UCSD-AML1 (cell line): ENCODE measurements around the gene HDAC6.
"Not testable (repeated sequence)": the region's sequence is repeated elsewhere in the genome, so short reads cannot be mapped to it uniquely, and the experiment has no call there.

Source experiments
- DNase-seq: peaks from one replicate; lab custom pipeline; 2025; ENCODE audit not compliant: unreplicated experiment; lab: John Stamatoyannopoulos, UW

Gene HDAC6

DNA sequence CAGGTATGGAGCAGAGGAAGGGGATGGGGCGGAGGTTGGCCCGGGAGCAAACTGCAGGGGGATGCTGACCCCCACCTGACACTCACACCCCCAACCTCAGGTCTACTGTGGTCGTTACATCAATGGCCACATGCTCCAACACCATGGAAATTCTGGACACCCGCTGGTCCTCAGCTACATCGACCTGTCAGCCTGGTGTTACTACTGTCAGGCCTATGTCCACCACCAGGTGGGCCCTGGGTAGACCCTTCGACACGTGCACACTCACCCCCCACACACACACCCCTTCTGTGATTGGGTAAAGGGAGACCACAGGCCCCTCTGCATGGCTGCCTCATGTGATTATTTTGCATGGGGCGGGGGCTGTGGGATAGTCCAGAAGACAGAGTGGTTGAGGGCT lies 22.2 kb downstream of the HDAC6 start:
- no peak for DNase-seq

DNA sequence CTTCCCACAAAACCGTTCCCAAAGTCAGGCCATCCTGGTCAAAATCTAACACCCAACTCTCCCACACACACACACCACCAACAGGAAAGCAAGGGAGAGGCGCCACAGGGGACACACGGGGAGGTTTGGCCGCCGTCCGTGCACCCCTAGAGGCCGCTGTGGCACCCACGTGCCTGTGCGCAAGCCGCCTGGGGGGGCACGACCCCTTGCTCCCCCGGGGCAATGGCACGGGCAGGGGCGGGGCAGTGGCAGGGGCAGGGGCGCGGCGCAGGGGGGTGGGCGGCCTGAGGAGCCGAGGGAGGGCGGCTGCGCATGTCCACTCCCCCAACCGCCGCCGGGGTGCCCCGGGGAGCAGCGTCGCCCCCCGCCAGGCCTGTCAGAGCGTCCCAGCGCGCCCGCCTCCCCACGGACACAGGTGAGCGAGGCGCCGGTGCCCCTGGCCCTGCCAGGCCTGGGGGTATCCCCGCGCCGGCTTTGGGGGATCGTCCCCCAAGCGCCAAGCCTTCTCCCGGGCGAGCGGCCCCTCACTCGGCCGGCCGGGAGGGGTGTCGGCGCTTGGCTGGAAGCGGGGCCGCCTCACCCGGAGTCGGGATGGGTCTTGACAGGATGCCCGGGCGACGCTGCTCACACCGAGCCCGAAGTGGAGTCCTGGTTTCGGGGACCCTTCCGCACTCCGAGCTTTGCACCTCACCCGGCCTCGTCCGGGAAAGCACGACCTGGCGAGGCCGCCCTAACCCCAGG lies 24.4 kb downstream of the HDAC6 start, which contains the start of gene ERAS:
TSS of gene ERAS (plus strand) at position 379 of the 741 bp plus-strand sequence. CDS start 2,611 bp downstream, outside the sequence.
- no peak for DNase-seq

DNA sequence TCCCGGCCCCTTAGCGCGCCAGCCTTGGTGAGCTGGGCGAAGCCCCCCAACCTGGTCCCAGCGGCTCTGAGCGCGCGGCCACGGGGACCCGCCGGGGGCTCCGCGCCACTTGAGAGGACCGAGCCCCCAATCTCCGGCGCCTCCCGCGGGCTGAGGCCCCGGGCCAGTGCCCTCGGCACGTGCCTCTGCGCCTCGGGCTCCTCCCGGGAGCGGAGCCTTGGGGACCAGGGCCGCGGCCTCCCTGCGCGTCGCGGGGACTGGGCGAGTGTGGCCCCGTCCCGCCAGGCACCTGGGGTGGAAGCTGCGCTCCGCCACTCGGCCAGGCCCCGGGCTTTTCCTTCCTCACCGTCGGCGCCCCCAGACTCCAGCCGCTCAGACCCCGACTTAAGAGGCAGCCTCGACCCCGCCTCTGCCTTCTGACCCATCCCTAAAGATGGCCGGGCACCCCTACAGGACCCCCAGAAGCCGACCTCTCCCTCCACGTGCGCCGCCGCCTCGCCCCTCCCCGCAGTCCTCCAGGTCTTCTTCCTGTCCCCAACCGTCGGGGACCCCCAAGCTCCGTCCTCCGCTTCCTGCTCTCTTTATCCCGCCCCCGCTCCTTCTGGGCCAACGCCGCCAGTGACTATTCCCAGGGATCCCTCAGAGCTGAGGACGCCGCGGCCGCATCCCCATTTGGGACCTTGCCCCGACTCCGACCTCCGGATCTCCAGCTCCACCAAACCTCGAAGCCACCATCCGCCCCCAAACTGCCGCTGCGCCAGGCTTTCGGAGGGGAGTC lies 25.2 kb downstream of the HDAC6 start:
- DNase-seq: no peak

DNA sequence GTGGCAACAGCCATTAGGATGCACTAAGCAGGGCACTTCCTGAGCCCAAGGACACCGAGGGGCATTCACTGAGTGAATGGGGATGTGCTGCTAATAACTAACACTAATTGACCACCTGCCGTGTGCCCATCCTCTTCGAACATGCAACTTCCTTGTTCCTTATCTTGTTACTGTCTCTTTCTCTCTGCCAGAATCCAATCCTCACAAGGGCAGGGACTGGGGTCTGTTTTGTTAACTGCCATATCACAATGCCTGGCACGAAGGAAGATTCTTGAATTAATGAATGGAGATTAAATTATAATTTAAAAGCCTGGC lies 25.7 kb downstream of the HDAC6 start:
- no peak for DNase-seq

DNA sequence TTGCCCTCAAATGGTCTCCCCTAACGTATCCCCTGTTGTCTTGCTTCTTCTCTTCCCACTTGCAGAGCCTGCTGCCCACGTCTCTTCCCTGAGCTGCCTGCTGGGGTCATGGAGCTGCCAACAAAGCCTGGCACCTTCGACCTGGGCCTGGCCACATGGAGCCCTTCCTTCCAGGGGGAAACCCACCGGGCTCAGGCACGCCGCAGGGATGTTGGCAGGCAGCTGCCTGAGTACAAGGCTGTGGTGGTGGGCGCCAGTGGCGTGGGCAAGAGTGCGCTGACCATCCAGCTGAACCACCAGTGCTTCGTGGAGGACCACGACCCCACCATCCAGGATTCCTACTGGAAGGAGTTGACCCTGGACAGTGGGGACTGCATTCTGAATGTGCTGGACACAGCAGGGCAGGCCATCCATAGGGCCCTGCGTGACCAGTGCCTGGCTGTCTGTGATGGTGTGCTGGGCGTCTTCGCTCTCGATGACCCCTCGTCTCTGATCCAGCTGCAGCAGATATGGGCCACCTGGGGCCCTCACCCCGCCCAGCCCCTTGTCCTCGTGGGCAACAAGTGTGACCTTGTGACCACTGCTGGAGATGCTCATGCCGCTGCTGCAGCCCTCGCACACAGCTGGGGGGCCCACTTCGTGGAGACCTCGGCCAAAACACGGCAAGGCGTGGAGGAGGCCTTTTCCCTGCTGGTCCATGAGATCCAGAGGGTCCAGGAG lies 27.3 kb downstream of the HDAC6 start:
- DNase-seq: no peak

DNA sequence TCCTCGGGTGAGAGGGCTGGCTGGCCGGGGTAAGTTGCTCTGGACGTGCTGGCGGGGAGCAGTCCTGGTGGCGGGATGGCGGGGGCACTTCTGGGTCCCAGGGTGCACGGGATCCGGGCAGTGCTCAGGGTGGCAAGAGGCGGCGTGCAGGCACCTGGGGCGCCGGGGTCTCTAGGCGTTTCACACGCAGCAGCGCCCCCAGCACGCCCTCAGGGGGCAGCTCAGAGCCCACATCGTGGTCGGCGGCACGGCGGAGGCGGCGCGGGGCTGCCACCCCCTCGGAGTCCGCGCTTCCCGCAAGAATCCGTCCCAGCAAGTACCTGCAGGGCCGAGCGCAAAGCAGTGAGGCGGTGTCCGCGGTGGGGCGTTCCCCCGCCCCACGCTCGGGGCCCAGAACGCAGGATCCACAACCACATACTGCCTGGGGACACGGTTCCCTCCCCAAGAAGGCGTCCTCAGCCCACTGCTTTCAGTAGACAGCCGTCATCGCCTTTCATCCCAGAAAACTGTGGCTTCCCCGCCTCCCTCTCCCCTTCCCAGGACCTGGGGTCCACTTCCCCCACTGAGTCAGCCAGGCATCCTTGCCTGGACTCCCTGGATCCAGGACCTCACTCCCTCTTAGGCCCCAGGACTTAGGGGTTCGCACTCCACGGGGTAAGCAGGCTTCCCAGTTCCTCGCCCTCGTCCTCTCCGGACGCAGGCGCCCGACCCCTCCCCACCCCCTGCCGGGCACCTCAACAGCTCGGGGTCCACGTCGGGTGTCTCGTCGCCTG lies 29.5 kb downstream of the HDAC6 start:
- no peak for DNase-seq

DNA sequence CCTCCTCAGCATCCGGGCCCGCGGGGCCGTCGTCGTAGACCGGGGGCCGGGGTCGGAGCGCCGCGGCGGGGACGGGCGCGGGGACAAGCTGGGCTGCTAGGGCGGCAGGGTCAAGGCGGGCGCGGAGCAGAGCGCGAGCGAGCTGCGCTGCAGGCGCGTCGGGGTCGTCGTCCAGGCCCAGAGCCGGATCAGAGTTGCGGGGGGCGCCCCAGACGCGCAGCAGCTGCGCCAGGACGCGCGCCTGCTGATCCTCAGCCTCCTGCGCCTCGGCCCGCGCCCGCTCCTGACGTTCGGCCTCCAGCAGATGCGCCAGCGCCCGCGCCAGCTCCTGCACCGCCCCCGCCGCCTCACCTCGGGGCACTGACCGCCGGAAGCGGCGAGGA lies 30.0 kb downstream of the HDAC6 start:
- no peak for DNase-seq

DNA sequence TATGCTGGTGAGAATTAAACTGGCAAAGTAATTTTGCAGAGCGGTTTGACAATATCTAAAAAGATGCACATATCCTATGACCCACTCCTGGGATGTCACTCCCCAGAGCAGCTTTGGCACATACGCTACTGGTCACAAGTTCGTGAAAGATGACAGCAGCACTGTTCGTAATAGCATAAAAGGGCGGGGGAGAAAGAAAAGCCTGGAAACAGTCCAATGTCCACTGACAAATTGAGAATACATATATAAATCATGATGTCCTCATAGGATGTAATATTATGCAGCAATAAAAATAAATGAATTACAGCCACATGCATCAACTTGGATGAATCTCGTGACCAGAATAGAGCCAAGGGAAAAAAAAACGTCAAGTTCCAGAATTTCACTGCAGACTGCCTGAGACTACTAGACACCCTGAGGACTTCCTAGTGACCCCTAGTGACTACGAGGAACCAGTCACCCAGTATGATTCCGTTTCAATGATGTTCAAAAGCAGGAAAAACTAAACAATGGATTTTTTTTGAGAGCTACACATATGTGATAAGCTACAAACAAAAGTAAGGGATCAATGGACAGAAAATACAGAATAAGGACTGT lies 31.8 kb downstream of the HDAC6 start:
- DNase-seq: no peak

DNA sequence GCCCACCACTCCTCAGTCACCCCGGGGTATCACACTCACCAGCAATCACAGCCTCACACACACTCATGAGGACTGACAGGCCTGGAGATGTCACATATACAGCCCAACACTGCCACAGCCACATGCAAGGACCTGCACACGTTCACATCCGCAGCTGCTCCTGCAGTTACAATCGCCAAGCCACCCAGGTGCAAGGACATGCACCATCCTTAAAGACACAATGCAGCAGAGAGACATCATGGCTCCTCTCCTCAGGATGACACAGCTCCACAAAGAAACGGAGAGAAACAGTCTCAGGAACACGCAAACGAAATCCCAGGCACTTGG lies 32.5 kb downstream of the HDAC6 start:
- DNase-seq: no peak

DNA sequence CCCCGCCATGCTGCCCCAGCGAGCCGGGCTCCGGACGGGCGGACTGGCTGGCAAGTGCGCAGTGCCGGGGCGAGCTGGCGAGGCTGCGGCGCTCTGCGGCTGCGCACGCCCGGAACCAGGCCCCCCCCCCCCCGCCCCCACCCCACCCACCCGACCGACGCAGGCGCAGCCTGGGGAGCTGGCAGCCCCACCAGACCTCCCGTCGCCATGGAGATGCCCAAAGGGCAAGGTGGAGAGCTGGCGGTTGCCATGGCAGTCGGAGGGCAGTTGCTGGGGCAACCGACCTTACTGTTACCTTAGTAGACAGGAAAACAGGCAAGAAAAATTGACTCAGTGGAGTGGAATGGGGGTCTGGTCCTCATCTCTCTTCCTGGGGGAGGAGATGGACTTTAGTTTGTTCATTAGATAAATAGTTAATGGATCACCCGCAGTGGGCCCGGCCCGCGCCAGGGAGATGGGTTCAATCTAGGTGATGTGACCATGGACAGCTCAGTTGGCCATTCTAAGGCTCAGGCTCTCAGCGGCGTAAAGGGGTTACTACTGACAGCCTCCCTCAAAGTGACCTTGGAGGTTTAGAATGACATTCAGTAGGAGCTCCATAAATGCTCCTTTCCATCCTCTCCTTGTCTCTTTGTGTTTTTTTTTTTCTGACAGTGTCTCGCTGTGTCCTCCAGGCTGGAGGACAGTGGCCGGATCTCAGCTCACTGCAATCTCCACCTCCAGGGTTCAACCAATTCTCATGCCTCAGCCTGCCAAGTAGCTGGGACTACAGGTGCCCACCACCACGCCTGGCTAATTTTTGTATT lies 33.9 kb downstream of the HDAC6 start, which contains the start of gene PCSK1N:
TSS of gene PCSK1N (minus strand) at position 87 of the 806 bp plus-strand sequence. CDS start at position 9, 78 bp downstream.
- no peak for DNase-seq

DNA sequence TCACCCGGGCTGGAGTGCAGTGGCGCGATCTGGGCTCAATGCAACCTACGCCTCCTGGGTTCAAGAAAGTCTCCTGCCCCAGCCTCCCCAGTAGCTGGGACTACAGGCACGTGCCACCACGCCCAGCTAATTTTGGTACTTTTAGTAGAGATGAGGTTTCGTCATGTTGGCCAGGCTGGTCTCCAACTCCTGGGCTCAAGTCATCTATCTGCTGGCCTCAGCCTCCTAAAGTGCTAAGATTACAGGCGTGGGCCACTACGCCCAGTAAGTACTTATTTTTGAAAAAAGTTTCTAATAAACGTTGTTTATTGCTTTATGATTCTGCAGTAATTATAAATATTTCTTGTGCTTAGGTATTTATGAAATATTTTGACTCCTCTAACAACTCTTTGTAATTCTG lies 37.8 kb downstream of the HDAC6 start:
- DNase-seq: no peak

DNA sequence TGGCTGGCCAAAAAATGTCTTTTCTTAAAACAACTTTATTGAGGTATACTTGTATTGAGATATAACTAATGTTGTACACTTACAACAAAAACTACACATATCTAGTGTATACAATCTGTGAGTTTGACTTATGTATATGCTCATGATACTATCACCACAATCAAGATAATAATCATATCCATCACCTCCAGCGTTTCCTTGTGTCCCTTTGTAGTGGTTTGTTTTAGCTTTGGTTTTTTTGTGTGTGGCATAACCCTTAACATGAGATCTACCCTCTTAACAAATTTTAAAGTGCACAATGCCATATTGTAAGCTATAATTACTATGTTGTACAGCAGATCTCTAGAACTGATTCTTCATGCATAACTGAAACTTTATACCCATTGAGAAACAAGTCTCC lies 47.0 kb downstream of the HDAC6 start:
- DNase-seq: no peak

DNA sequence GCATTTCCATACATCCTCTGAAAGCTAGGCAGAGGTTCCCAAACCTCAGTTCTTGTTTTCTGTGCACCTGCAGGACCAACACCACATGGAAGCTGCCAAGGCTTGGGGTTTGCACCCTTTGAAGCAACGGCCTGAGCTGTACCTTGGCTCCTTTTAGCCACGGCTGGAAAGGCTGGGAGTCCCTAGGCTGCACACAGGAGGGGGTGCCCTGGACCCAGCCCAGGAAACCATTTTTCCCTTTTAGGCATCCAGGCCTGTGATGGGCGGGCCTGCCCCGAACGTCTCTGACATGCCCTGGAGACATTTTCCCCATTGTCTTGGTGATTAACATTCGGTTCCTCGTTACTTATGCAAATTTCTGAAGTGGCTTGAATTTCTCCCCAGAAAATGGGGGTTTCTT lies 51.0 kb downstream of the HDAC6 start:
- no peak for DNase-seq

DNA sequence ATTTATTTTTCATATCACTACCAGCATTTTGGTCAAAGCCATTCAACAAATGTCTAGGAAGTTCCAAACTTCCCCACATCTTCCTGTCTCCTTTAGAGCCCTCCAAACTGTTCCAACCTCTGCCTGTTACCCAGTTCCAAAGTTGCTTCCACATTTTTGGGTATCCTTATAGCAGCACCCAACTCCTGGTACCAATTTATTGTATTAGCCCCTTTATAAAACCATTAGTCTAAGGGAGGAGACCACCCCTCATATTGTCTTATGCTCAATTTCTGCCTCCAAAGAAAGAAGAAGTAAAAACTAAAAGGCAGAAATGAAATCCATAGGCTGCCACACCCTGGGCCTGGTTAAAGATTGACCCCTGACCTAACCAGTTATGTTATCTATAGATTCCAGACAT lies 51.6 kb downstream of the HDAC6 start:
- not testable (repeated sequence) for DNase-seq

DNA sequence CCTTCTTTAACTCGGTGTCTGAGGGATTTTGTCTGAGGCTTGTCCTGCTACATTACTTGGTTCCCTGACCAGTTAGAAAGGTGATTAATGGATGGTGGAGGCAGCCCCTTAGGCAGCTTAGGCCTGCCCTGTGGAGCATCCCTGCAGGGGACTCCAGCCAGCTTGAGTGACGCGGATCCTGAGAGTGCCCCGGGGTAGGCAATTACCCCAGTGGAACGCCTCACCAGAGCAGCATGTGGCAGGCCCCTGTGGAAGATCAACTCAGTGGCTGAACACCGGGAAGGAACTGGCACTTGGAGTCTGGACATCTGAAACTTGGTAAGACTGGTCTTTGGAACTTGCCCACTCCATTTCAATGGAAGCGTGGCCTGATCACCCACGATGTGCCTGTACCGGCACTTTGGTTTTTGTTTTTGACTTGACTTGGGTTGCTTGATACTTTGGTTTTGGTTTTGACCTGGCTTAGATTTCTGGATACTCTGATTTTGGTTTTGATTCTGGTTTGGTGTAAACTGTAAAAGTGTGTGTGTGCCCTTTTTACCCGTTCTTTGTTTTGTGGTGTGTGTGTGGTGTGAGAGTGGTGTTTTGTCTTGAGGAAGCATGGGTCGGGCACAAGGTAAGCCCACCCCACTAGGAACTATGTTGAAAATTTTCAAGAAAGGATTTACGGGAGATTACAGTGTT lies 52.4 kb downstream of the HDAC6 start:
- not testable (repeated sequence) for DNase-seq

DNA sequence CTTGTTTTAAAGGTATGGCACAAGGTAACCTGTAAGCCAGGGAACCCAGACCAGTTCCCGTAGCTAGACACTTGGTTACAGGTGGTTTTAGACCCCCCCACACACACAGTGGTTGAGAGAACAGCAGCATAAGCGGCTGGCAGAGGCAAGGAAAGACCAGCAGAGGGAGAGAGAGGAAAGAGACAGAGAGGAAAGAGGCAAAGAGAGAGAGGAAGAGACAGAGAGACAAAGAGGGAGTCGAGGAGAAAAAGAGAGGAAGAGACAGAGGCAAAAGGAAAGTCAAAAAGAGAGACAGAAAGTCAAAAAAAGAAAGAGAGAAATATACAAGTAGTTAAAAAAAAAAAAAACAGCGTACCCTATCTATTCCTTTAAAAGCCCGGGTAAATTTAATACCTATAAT lies 53.0 kb downstream of the HDAC6 start:
- DNase-seq: no peak

DNA sequence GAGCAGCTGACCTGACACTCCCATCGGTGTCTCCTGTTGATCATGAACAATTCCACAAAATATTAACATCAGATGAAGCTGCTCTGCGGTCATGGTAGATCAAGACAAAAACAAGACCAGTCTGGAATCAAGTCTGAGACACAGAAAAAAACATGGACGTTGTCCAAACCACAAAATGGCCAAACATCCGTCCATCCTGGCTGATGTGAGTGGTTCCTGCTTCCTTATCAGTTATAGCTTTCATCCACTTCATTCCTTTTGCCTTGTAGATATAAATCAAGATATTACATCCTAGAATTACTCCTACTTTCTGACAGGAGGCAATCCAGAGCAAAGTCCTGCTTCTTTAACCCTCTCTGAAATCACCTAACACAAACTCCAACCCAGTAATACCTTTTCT lies 62.3 kb downstream of the HDAC6 start:
- no peak for DNase-seq

DNA sequence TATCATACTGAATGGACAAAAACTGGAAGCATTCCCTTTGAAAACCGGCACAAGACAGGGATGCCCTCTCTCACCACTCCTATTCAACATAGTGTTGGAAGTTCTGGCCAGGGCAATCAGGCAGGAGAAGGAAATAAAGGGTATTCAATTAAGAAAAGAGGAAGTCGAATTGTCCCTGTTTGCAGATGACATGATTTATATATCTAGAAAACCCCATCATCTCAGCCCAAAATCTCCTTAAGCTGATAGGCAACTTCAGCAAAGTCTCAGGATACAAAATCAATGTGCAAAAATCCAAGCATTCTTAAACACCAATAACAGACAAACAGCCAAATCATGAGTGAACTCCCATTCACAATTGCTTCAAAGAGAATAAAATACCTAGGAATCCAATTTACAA lies 70.2 kb downstream of the HDAC6 start:
- DNase-seq: not testable (repeated sequence)
